GM12878 (cell line): ENCODE measurements around the gene SLC12A7. TPM values are rescaled to one million over a fixed set of nuclear protein-coding genes. Genes with fewer than 3 reads are reported as not detected.

Experiments
- ATAC-seq: fragments of 200-7000 bp; cut with Tn5 transposase; 3 replicates; pipeline ENCODE4 v1.9.1; 2020; ENCODE audit warnings: mild to moderate bottlenecking, moderate library complexity
- BruUV-seq: library from RNA; stranded (reverse); fragments of 400-500 nt; replicated peaks from 2 replicates; lab custom pipeline; 2021; lab: Mats Ljungman, UMichigan
- CTCF ChIA-PET: fragments of 300-600 bp; sonication (Branson Sonifier 250); formaldehyde crosslinking; extraction: SDS; loops from one replicate; lab custom pipeline; 2021; ENCODE audit warnings: inconsistent platforms; lab: Yijun Ruan, JAX
- POLR2A ChIA-PET: fragments of 350-600 bp; formaldehyde crosslinking; extraction: SDS; loops from one replicate; lab custom pipeline; 2021; ENCODE audit warnings: inconsistent platforms; lab: Charles Lee
- RAD21 ChIA-PET: fragments of 300-600 bp; sonication (Branson Sonifier 250); formaldehyde crosslinking; loops from one replicate; lab custom pipeline; 2023; ENCODE audit warnings: antibody characterized with exemption; ENCODE audit not compliant: unreplicated experiment; lab: Charles Lee
- SMC1A ChIA-PET: fragments of 300-600 bp; sonication (Branson Sonifier 250); formaldehyde crosslinking; loops from one replicate; lab custom pipeline; 2023; ENCODE audit not compliant: unreplicated experiment, uncharacterized antibody; lab: Charles Lee
- DNase-seq: peaks from one replicate; pipeline ENCODE4 v3.0.0-alpha.2; 2011; ENCODE audit warnings: low read depth, low spot score
- FAIRE-seq: peaks from 3 replicates; lab custom pipeline; 2011; peaks lifted over from hg19 to GRCh38; lab: Jason Lieb, UNC
- H2AFZ ChIP-seq: 2 replicates; pipeline ENCODE4 v1.6.0; 2011; ENCODE audit warnings: low read depth, low read length, control low read depth; ENCODE audit not compliant: control insufficient read depth
- H3K27ac ChIP-seq: 2 replicates; pipeline ENCODE4 v1.5.1; 2011; ENCODE audit warnings: control low read depth; ENCODE audit not compliant: control insufficient read depth, insufficient read depth
- H3K27me3 ChIP-seq, 2 experiments: replicated peaks in 1 of 2; 2 replicates each; pipeline versions ENCODE4 v1.6.0 to v1.6.1; 2011; ENCODE audit warnings: low read length in 1 of 2; ENCODE audit not compliant: control insufficient read depth in 2 of 2, insufficient read depth in 2 of 2
- H3K36me3 ChIP-seq, 2 experiments: 2 replicates each; pipeline ENCODE4 v1.5.1; 2011; ENCODE audit warnings: low read length in 1 of 2; ENCODE audit not compliant: control insufficient read depth in 2 of 2, insufficient read depth in 2 of 2
- H3K4me1 ChIP-seq: 2 replicates; pipeline ENCODE4 v1.6.1; 2011; ENCODE audit warnings: mild to moderate bottlenecking, low read length, moderate library complexity, mixed read lengths; ENCODE audit not compliant: control insufficient read depth, insufficient read depth
- H3K4me2 ChIP-seq: 2 replicates; pipeline ENCODE4 v1.6.0; 2011; ENCODE audit warnings: control low read depth; ENCODE audit not compliant: control insufficient read depth, insufficient read depth
- H3K4me3 ChIP-seq: fragments of 200-600 bp; sonication (generic); 2 replicates; pipeline ENCODE4 v1.5.1; 2016
- H3K79me2 ChIP-seq: 2 replicates; pipeline ENCODE4 v1.6.0; 2011; ENCODE audit warnings: low read length; ENCODE audit not compliant: control insufficient read depth, insufficient read depth
- H3K9ac ChIP-seq: 2 replicates; pipeline ENCODE4 v1.8.0; 2011; ENCODE audit warnings: low read length, control low read depth, mixed read lengths; ENCODE audit not compliant: control insufficient read depth, insufficient read depth
- H3K9me3 ChIP-seq: replicated peaks from 3 replicates; pipeline ENCODE4 v1.5.1; 2011; ENCODE audit warnings: mild to moderate bottlenecking, low read length; ENCODE audit not compliant: control insufficient read depth, insufficient read depth
- H4K20me1 ChIP-seq: 2 replicates; pipeline ENCODE4 v1.6.0; 2011; ENCODE audit not compliant: control insufficient read depth, insufficient read depth
- HSF1 ChIP-seq: fragments of 150-350 bp; IDR thresholded peaks from 2 replicates; pipeline ENCODE4 v1.6.1; 2014; ENCODE audit warnings: mild to moderate bottlenecking, low read depth, low read length
- JUNB ChIP-seq: IDR thresholded peaks from 2 replicates; pipeline ENCODE4 v1.6.1; 2016; ENCODE audit warnings: antibody characterized with exemption, mild to moderate bottlenecking
- NRF1 ChIP-seq: conservative IDR thresholded peaks from 2 replicates; pipeline ENCODE4 v1.6.1; 2011; ENCODE audit warnings: mild to moderate bottlenecking, low read depth, low read length, improper control_type of control experiment
- TCF7 ChIP-seq: IDR thresholded peaks from 2 replicates; pipeline ENCODE4 v1.6.1; 2014; ENCODE audit warnings: antibody characterized with exemption, borderline replicate concordance
- ZNF207 ChIP-seq: fragments of 450-650 bp; IDR thresholded peaks from 2 replicates; pipeline ENCODE4 v1.6.1; 2014; ENCODE audit warnings: antibody characterized with exemption, mild to moderate bottlenecking, borderline replicate concordance
- WGBS: methylation state at CpG from one replicate; pipeline ENCODE4 v1.1.6; 2016; ENCODE audit warnings: low lambda C conversion rate; ENCODE audit not compliant: insufficient replicate concordance, insufficient coverage; ENCODE audit errors: missing lambda C conversion rate; 5-methylcytosine and 5-hydroxymethylcytosine counted together
- in situ Hi-C: fragments of 300-500 bp; cut with MboI; formaldehyde crosslinking; loops from 9 replicates; pipeline ENCODE4 v1.14.3; 2018; ENCODE audit warnings: mixed read lengths
- intact Hi-C: fragments of 100-400 bp; cut with micrococcal nuclease; formaldehyde crosslinking; loops from one replicate; pipeline ENCODE4 v1.14.2; 2022; ENCODE audit not compliant: unreplicated experiment
- polyA plus RNA-seq, 11 experiments: library from polyadenylated mRNA; depleted of rRNA in 4 of 11; unstranded in 6 of 11; stranded (reverse) in 5 of 11; fragments of >200 nt; fragmentation: Nextera tagmentation in 4 of 11; fragmentation: Illumina TruSeq in 1 of 11; extraction: Ambion mirVana in 4 of 11; extraction: Trizol in 1 of 11; gene quantifications; 1 replicate in 1 of 11; 2 replicates in 10 of 11; pipeline versions ENCODE4 v1.2.1 to v1.2.3, GENCODE V29; 2011 to 2016; ENCODE audit warnings: inconsistent platforms in 2 of 11, missing spikeins in 2 of 11, low read depth in 1 of 11
- total RNA-seq, 4 experiments: library from RNA; depleted of rRNA in 3 of 4; stranded (reverse); fragments of >200 nt in 3 of 4; fragmentation: Illumina TruSeq in 1 of 4; extraction: Trizol in 1 of 4; gene quantifications; 2 replicates each; pipeline versions ENCODE4 v1.2.1 to v1.2.3, GENCODE V29; 2013 to 2021

SLC12A7 gene
- total and polyA plus RNA-seq, 10 of the 15 experiments (the other 5 are each of a cell fraction or from before 2014, with no cell fraction given) = 0.10 to 10.0 (median 2.9) TPM

- ATAC-seq (peak; percentile 81), FAIRE-seq (no peak), DNase-seq (no peak)
- no TSS peak for BruUV-seq
- no peak overlapping the region for H3K27ac ChIP-seq
- H2AFZ ChIP-seq = no peak overlapping the region
- no peaks in the 10 kb centered on the region for H3K9me3 ChIP-seq
- TF ChIP-seq TCF7 = peak; percentile 62; the same call in 1 of the 2 replicates
- no peak for TF ChIP-seq ZNF207
- no peak for TF ChIP-seq NRF1
- no peak for TF ChIP-seq JUNB
- TF ChIP-seq HSF1 = no peak
- H3K4me1 ChIP-seq = no peaks in the 10 kb centered on the region
- 52% methylated on average over 17 of the region's 29 CpGs for WGBS
- H3K4me2 ChIP-seq = 0 out of 2 replicates have a peak overlapping the region, but pooled peaks have one; percentile 17
- no peaks in the 10 kb centered on the region for H3K79me2 ChIP-seq
- no peaks in the 10 kb centered on the region for H4K20me1 ChIP-seq
- H3K36me3 ChIP-seq = no peaks in the 10 kb centered on the region
- POLR2A ChIA-PET = no interaction called here
- no peak overlapping the region for H3K9ac ChIP-seq
- CTCF ChIA-PET = no interaction called here
- no peak overlapping the region for H3K4me3 ChIP-seq
- intact Hi-C loops (no loop called here), in situ Hi-C loops (no loop called here)
- RAD21 ChIA-PET = interaction anchor here (0.9 kb wide), 1 partner anchor 119 kb away, joined by 3 read pairs; no protein-coding TSS in a partner anchor
- H3K27me3 ChIP-seq = no peaks in the 10 kb centered on the region
- SMC1A ChIA-PET = interaction anchor here (0.6 kb wide), 1 partner anchor 967 kb away, joined by 3 read pairs; no protein-coding TSS in a partner anchor
Observed at GRCh38 chr5:1021136-1021968, 90.5 kb downstream of the SLC12A7 start.
